H9 (cell line): ENCODE data around the gene GLRX. TPM values are rescaled to one million over a fixed set of nuclear protein-coding genes. Genes with fewer than 3 reads are reported as not detected.

Experiments
- DNase-seq: peaks from one replicate; pipeline ENCODE4 v3.0.0-alpha.2; 2017
- H2AFZ ChIP-seq: one replicate; pipeline ENCODE4 v1.6.1; 2013; ENCODE audit warnings: mild to moderate bottlenecking, low read length, control low read depth, moderate library complexity
- H2AK5ac ChIP-seq: 2 replicates; pipeline ENCODE4 v1.6.1; 2013; ENCODE audit warnings: low read length, control low read depth, mixed read lengths; ENCODE audit not compliant: insufficient read length
- H2BK120ac ChIP-seq: one replicate; pipeline ENCODE4 v1.6.1; 2013; ENCODE audit warnings: low read depth, mild to moderate bottlenecking, low read length, control low read depth, inconsistent platforms; ENCODE audit not compliant: poor library complexity, severe bottlenecking
- H2BK12ac ChIP-seq: 2 replicates; pipeline ENCODE4 v1.6.1; 2013; ENCODE audit warnings: low read length, control low read depth, mixed read lengths, low read depth; ENCODE audit not compliant: insufficient read length
- H2BK15ac ChIP-seq: 2 replicates; pipeline ENCODE4 v1.6.1; 2013; ENCODE audit warnings: low read depth, low read length, control low read depth
- H2BK20ac ChIP-seq: one replicate; pipeline ENCODE4 v1.6.1; 2013; ENCODE audit warnings: low read depth, mild to moderate bottlenecking, low read length, control low read depth, inconsistent platforms; ENCODE audit not compliant: poor library complexity, severe bottlenecking
- H2BK5ac ChIP-seq: 2 replicates; pipeline ENCODE4 v1.6.1; 2013; ENCODE audit warnings: low read length, control low read depth, mixed read lengths; ENCODE audit not compliant: insufficient read length
- H3K14ac ChIP-seq: 2 replicates; pipeline ENCODE4 v1.6.1; 2013; ENCODE audit warnings: low read length, control low read depth; ENCODE audit not compliant: insufficient read depth
- H3K18ac ChIP-seq: 2 replicates; pipeline ENCODE4 v1.6.1; 2013; ENCODE audit warnings: low read depth, mild to moderate bottlenecking, mixed read lengths, low read length, control low read depth; ENCODE audit not compliant: insufficient read length
- H3K23ac ChIP-seq: 2 replicates; pipeline ENCODE4 v1.6.1; 2013; ENCODE audit warnings: low read length, control low read depth, mixed read lengths, low read depth; ENCODE audit not compliant: insufficient read length
- H3K23me2 ChIP-seq: 2 replicates; pipeline ENCODE4 v1.6.1; 2013; ENCODE audit warnings: low read depth, mild to moderate bottlenecking, mixed read lengths, low read length, control low read depth; ENCODE audit not compliant: insufficient read length, poor library complexity, severe bottlenecking
- H3K27ac ChIP-seq: 2 replicates; pipeline ENCODE4 v1.5.1; 2013; ENCODE audit warnings: low read length, control low read depth, mixed read lengths, low read depth; ENCODE audit not compliant: insufficient read length
- H3K27me3 ChIP-seq: 2 replicates; pipeline ENCODE4 v1.6.1; 2013; ENCODE audit warnings: low read length, control low read depth, inconsistent platforms; ENCODE audit not compliant: insufficient read depth
- H3K4ac ChIP-seq: 2 replicates; pipeline ENCODE4 v1.6.1; 2013; ENCODE audit warnings: low read depth, mild to moderate bottlenecking, control low read depth, inconsistent platforms, low read length, moderate library complexity
- H3K4me1 ChIP-seq: 2 replicates; pipeline ENCODE4 v1.6.1; 2013; ENCODE audit warnings: low read length, control low read depth, inconsistent platforms; ENCODE audit not compliant: insufficient read depth
- H3K4me2 ChIP-seq: 2 replicates; pipeline ENCODE4 v1.6.1; 2013; ENCODE audit warnings: low read length, control low read depth, mixed read lengths; ENCODE audit not compliant: insufficient read length, insufficient read depth
- H3K56ac ChIP-seq: 2 replicates; pipeline ENCODE4 v1.6.1; 2013; ENCODE audit warnings: low read depth, mild to moderate bottlenecking, mixed read lengths, low read length, control low read depth; ENCODE audit not compliant: insufficient read length
- H3K79me1 ChIP-seq: 2 replicates; pipeline ENCODE4 v1.6.1; 2013; ENCODE audit warnings: low read depth, mild to moderate bottlenecking, moderate library complexity, low read length, control low read depth, inconsistent platforms; ENCODE audit not compliant: insufficient read depth, poor library complexity, severe bottlenecking
- H3K79me2 ChIP-seq: 2 replicates; pipeline ENCODE4 v1.6.1; 2013; ENCODE audit warnings: low read length, control low read depth, inconsistent platforms; ENCODE audit not compliant: insufficient read depth
- H3K9ac ChIP-seq: 2 replicates; pipeline ENCODE4 v1.6.1; 2013; ENCODE audit warnings: low read length, control low read depth, mixed read lengths; ENCODE audit not compliant: insufficient read length; ENCODE audit errors: extremely low read depth
- H3K9me3 ChIP-seq: one replicate; pipeline ENCODE4 v1.6.1; 2013; ENCODE audit warnings: low read depth, low read length, inconsistent platforms; ENCODE audit not compliant: control insufficient read depth
- H3T11ph ChIP-seq: one replicate; pipeline ENCODE4 v1.6.1; 2013; ENCODE audit warnings: mild to moderate bottlenecking, low read length, control low read depth, inconsistent platforms
- H4K20me1 ChIP-seq: one replicate; pipeline ENCODE4 v1.6.1; 2013; ENCODE audit not compliant: control insufficient read depth, insufficient read length, insufficient read depth
- H4K5ac ChIP-seq: 2 replicates; pipeline ENCODE4 v1.6.1; 2013; ENCODE audit warnings: low read depth, mild to moderate bottlenecking, mixed read lengths, low read length, control low read depth; ENCODE audit not compliant: insufficient read length
- H4K8ac ChIP-seq: replicated peaks from 2 replicates; pipeline ENCODE4 v1.6.1; 2013; ENCODE audit warnings: low read length, control low read depth, mixed read lengths, low read depth; ENCODE audit not compliant: insufficient read length
- H4K91ac ChIP-seq: 2 replicates; pipeline ENCODE4 v1.6.1; 2013; ENCODE audit warnings: low read depth, mild to moderate bottlenecking, moderate library complexity, mixed read lengths, low read length, control low read depth; ENCODE audit not compliant: insufficient read length
- H3K27ac Mint-ChIP-seq, 3 experiments: 2 replicates in 2 of 3; 3 replicates in 1 of 3; pipeline ENCODE4 v1.8.0; 2020 to 2021; ENCODE audit warnings: mixed read lengths in 3 of 3, mild to moderate bottlenecking in 1 of 3, moderate library complexity in 1 of 3
- H3K27me3 Mint-ChIP-seq: 2 replicates; pipeline ENCODE4 v1.8.0; 2021; ENCODE audit warnings: low read depth, mild to moderate bottlenecking, moderate library complexity, mixed read lengths
- H3K36me3 Mint-ChIP-seq, 3 experiments: 2 replicates in 2 of 3; 3 replicates in 1 of 3; pipeline ENCODE4 v1.8.0; 2020 to 2021; ENCODE audit warnings: low read depth in 3 of 3, mixed read lengths in 3 of 3; ENCODE audit not compliant: insufficient read depth in 1 of 3
- H3K4me1 Mint-ChIP-seq, 2 experiments: 2 replicates each; pipeline ENCODE4 v1.8.0; 2020; ENCODE audit warnings: mixed read lengths in 2 of 2
- H3K4me3 Mint-ChIP-seq, 2 experiments: 2 replicates in 1 of 2; 3 replicates in 1 of 2; pipeline ENCODE4 v1.8.0; 2020 to 2021; ENCODE audit warnings: mild to moderate bottlenecking in 2 of 2, mixed read lengths in 2 of 2, moderate library complexity in 1 of 2
- H3K9me3 Mint-ChIP-seq, 2 experiments: 2 replicates in 1 of 2; 3 replicates in 1 of 2; pipeline ENCODE4 v1.8.0; 2020; ENCODE audit warnings: mild to moderate bottlenecking in 2 of 2, mixed read lengths in 2 of 2, moderate library complexity in 1 of 2
- WGBS: extraction: QIAGEN DNeasy Blood & Tissue Kit; methylation state at CpG from one replicate; pipeline ENCODE4 v1.1.7; 2013; ENCODE audit warnings: missing lambda C conversion rate, low lambda C conversion rate, mixed read lengths; ENCODE audit not compliant: insufficient read length; ENCODE audit errors: extremely low coverage; 5-methylcytosine and 5-hydroxymethylcytosine counted together
- total RNA-seq: library from RNA; stranded (reverse); gene quantifications from 2 replicates; pipeline ENCODE4 v1.2.1, GENCODE V29; 2021
- TF ChIP-seq, protein P1 (sequence below): fragments of 200-600 bp; sonication (generic); conservative IDR thresholded peaks from 3 replicates; pipeline ENCODE4 v1.8.0; 2021; ENCODE audit warnings: antibody characterized with exemption, mild to moderate bottlenecking

The GLRX gene
- total RNA-seq, 1 experiment from 2014 or later: 13.8 TPM

DNA sequence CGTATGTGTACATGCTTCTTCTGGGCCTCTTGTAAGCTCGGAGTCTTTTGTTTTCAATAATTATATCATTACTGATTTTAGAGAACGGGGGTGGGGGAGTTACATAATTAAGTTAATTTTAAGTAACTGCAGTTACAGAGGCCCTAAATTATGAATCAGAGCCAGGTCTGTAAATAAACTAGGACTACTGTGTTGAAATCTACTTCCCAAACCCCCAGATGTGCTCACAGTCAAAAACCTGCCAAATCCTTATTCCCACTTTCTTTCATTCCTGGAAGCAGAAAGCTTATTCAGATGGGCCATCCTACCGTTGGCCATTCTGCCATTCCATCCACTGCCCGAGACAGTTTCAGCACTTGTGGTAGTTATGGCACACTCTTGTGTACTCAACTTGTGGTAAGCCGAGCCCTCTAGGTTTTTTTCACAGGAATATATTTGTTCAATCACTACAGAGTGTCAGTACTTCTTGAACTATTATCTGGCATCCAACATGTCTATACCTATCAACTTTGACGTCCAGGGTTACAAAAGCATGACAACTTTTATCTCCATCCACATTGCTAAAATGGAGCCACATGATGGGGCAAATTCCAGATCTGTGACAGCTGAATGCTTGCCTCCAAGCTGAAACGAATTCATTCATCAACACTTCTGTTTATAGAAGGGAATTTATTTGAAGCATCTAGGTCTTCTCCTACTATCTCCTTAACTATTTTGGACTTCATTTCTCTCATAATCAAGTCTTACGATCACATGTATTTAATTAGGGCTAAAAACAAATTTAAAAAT is 37.8 kb downstream of the GLRX start:
- no peaks in the 10 kb centered on the region for H3K79me1 ChIP-seq
- Mint-ChIP-seq H3K27ac (no peak overlapping the region), H3K4me1 (peaks cover 3 to 4% of the 10 kb centered on the region in 2 experiments; a peak in 1 of 4 replicates), H3K9me3 (no peaks in the 10 kb centered on the region), H3K27me3 (no peaks in the 10 kb centered on the region), H3K36me3 (peaks cover 0 to 2% (median 0%) of the 10 kb centered on the region in 3 experiments; a peak in 1 of 7 replicates), H3K4me3 (no peak overlapping the region)
- no peak overlapping the region for H3K14ac ChIP-seq
- no peak overlapping the region for H3K18ac ChIP-seq
- H3K23me2 ChIP-seq: no peaks in the 10 kb centered on the region
- H3K4me1 ChIP-seq: no peaks in the 10 kb centered on the region; the same call in 1 of the 2 replicates
- no peak overlapping the region for H2BK15ac ChIP-seq
- H2BK12ac ChIP-seq: no peak overlapping the region
- H4K5ac ChIP-seq: no peak overlapping the region
- no peak overlapping the region for H2BK20ac ChIP-seq
- TF ChIP-seq, protein P1, sequence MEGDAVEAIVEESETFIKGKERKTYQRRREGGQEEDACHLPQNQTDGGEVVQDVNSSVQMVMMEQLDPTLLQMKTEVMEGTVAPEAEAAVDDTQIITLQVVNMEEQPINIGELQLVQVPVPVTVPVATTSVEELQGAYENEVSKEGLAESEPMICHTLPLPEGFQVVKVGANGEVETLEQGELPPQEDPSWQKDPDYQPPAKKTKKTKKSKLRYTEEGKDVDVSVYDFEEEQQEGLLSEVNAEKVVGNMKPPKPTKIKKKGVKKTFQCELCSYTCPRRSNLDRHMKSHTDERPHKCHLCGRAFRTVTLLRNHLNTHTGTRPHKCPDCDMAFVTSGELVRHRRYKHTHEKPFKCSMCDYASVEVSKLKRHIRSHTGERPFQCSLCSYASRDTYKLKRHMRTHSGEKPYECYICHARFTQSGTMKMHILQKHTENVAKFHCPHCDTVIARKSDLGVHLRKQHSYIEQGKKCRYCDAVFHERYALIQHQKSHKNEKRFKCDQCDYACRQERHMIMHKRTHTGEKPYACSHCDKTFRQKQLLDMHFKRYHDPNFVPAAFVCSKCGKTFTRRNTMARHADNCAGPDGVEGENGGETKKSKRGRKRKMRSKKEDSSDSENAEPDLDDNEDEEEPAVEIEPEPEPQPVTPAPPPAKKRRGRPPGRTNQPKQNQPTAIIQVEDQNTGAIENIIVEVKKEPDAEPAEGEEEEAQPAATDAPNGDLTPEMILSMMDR: no peak
- H3K23ac ChIP-seq: no peak overlapping the region
- no peak overlapping the region for H2BK120ac ChIP-seq
- H3K4me2 ChIP-seq: no peak overlapping the region
- no peak overlapping the region for H3T11ph ChIP-seq
- H4K20me1 ChIP-seq: no peaks in the 10 kb centered on the region
- no peak overlapping the region for H2BK5ac ChIP-seq
- no peak overlapping the region for H3K9ac ChIP-seq
- H3K27ac ChIP-seq: no peak overlapping the region
- WGBS: no CpG with 5 or more reads among the region's 9 CpGs
- H3K9me3 ChIP-seq: no peaks in the 10 kb centered on the region
- no peak overlapping the region for H4K91ac ChIP-seq
- H2AFZ ChIP-seq: no peak overlapping the region
- no peak overlapping the region for H2AK5ac ChIP-seq
- no peaks in the 10 kb centered on the region for H3K79me2 ChIP-seq
- H3K4ac ChIP-seq: no peak overlapping the region
- H3K56ac ChIP-seq: no peak overlapping the region
- DNase-seq: no peak
- H4K8ac ChIP-seq: no peak overlapping the region
- H3K27me3 ChIP-seq: no peaks in the 10 kb centered on the region
